Esophagus muscularis mucosa (tissue), 3 donors: ENCODE data around the gene SNX19.

Experiments used
- CTCF ChIP-seq, 3 experiments: fragments of 200-600 bp in 2 of 3; fragments of 450-650 bp in 1 of 3; sonication (generic) in 2 of 3; IDR thresholded peaks; one replicate each; pipeline ENCODE4 v1.5.1; 2017 to 2019; ENCODE audit warnings: antibody characterized with exemption in 3 of 3, mild to moderate bottlenecking in 2 of 3, moderate library complexity in 1 of 3
- POLR2A ChIP-seq: fragments of 450-650 bp; IDR thresholded peaks from one replicate; pipeline ENCODE4 v1.6.1; 2017; ENCODE audit warnings: antibody characterized with exemption, moderate library complexity, mild to moderate bottlenecking, low read depth
- POLR2AphosphoS5 ChIP-seq, 2 donors: sonication (generic); formaldehyde crosslinking; IDR thresholded peaks; one replicate each; pipeline ENCODE4 v1.6.1; 2017; ENCODE audit warnings: antibody characterized with exemption in 2 of 2

DNA sequence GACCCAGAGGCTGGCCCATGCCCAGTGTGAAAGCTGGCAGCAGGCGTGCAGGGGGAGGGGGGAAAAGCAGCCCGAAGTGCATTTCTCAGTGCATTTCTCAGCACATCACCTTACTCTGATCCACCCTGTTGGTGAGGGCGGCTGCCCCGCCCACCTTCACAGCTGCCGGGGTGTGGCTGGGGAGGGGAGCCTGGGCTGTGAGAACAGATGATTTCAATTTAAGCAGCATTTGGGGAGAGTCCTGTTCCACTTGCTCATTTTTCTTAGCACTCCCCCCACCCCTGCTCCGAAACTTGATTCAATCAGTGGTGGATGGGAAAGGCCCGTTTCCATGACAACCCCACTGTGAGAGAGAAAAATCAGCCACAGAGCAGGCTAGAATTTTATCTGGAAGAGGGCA is 84.8 kb downstream of the SNX19 start:
- TF ChIP-seq POLR2A (no peak), CTCF (IDR thresholded peaks at IDR 0.05) (no peak), POLR2AphosphoS5 (IDR thresholded peaks at IDR 0.05) (no peak)
